Activated naive CD4-positive, alpha-beta T cell treated with anti-CD3 and anti-CD28 coated beads, Interleukin-2, amount 10 ng/mL, durations not matched to agents 5 hours and 36 hours (primary cell): ENCODE data around the gene MSX1. TPM values are rescaled to one million over a fixed set of nuclear protein-coding genes. Genes with fewer than 3 reads are reported as not detected.

Experiments used
- total RNA-seq, 2 experiments: library from RNA; stranded (reverse); gene quantifications; one replicate each; pipeline ENCODE4 v1.2.3, GENCODE V29; 2021

MSX1 gene
- total RNA-seq = not detected

DNA sequence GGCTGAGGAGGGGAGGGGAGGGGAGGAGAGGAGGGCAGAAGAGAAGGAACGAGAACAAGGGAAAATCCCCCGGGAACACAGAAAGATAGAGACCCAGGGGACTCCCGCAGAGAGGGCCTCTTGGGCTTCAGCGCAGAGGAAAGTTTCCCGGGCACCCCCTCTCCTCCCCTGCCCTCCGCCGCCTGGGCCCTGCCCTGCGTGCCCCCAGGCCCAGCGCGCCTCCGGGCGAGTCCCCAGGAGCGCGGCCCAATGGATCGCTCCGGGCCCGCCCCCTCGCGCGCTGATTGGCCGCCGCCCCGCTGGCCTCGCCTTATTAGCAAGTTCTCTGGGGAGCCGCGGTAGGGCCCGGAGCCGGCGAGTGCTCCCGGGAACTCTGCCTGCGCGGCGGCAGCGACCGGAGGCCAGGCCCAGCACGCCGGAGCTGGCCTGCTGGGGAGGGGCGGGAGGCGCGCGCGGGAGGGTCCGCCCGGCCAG lies at the start of gene MSX1:
Gene MSX1 (plus strand): TSS at position 341 of the 474 bp plus-strand sequence. CDS start 235 bp downstream, outside the sequence.

Other genes with a start within 250 kb of the MSX1 start
- gene CYTL1, start 159.8 kb downstream of the MSX1 start, total RNA-seq = not detected
- gene STK32B, start 191.8 kb downstream of the MSX1 start, total RNA-seq = not detected